Astrocyte of the spinal cord (primary cell): ENCODE data around the gene MBOAT7.

ENCODE experiments used
- DNase-seq: peaks from one replicate; pipeline ENCODE4 v3.0.0; 2011; ENCODE audit warnings: low read depth, low spot score
- H3K4me3 ChIP-seq: 2 replicates; pipeline ENCODE4 v1.5.1; 2011; ENCODE audit warnings: low read depth, mild to moderate bottlenecking, low read length, moderate library complexity
- in situ Hi-C: cut with HindIII; loops from 2 replicates; pipeline ENCODE4 v1.10.0; 2017; ENCODE audit warnings: low sequenced_read_pairs
- TF ChIP-seq, protein P1 (sequence below): IDR thresholded peaks from 2 replicates; pipeline ENCODE4 v1.5.1; 2012; ENCODE audit warnings: low read depth, mild to moderate bottlenecking, low read length, inconsistent platforms

The MBOAT7 gene

DNA sequence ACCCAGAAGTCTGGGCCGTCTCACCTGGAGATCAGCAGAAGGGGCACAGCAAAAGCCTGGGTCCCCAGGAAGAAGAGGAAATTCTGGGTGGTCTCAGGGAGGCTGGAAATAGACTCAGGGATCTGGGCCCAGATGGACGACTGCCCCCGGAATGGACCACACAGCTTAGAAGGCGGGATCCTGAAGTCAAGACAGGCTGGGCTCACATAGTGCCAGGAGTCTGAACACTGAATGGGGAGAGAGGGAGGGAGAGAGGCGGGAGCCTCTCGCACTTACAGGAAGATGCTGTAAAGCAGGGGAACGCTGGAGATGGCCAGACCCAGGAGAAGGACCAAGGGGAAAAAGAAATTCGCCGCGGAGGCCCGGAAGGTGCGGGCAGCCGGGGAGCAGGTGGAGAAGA lies 28.5 kb downstream of the MBOAT7 start:
- no peak for DNase-seq
- peak overlapping the region; percentile 69 for H3K4me3 ChIP-seq
- in situ Hi-C loops = no loop called here
- TF ChIP-seq, protein P1, sequence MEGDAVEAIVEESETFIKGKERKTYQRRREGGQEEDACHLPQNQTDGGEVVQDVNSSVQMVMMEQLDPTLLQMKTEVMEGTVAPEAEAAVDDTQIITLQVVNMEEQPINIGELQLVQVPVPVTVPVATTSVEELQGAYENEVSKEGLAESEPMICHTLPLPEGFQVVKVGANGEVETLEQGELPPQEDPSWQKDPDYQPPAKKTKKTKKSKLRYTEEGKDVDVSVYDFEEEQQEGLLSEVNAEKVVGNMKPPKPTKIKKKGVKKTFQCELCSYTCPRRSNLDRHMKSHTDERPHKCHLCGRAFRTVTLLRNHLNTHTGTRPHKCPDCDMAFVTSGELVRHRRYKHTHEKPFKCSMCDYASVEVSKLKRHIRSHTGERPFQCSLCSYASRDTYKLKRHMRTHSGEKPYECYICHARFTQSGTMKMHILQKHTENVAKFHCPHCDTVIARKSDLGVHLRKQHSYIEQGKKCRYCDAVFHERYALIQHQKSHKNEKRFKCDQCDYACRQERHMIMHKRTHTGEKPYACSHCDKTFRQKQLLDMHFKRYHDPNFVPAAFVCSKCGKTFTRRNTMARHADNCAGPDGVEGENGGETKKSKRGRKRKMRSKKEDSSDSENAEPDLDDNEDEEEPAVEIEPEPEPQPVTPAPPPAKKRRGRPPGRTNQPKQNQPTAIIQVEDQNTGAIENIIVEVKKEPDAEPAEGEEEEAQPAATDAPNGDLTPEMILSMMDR = no peak

DNA sequence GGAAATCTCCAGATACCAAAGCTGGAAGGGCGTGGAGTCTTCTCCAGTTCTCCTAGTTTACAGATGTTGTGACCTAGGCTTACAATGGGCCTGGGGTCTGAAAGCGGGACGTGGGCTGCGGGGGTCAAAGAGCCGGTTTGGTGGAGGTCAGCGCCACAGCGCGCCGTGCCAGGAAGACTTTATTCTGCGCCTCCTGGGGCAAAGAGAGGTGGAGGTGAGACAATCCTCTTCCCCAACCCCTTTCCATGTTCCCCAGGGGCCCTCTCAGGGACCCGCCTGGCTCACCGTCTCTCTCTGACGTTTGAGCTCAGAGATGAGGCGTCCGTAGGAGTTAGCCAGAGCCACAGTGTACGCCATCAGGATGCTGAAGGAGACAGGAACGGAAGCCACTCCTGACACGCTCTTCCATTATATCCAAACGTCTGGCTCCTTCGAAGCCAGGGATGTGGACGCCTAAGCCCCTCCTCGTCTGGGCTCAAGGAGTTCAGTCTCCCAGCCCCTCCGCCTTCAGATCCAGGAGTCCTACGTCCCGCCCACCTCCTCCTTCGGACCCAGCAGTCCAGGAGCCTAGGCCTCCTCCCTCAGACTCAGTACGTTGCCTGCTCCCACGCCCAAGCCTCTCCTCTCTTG lies 29.1 kb downstream of the MBOAT7 start:
- in situ Hi-C loops = no loop called here
- H3K4me3 ChIP-seq = peak overlapping the region; percentile 69
- TF ChIP-seq, protein P1 = no peak
- DNase-seq = no peak

DNA sequence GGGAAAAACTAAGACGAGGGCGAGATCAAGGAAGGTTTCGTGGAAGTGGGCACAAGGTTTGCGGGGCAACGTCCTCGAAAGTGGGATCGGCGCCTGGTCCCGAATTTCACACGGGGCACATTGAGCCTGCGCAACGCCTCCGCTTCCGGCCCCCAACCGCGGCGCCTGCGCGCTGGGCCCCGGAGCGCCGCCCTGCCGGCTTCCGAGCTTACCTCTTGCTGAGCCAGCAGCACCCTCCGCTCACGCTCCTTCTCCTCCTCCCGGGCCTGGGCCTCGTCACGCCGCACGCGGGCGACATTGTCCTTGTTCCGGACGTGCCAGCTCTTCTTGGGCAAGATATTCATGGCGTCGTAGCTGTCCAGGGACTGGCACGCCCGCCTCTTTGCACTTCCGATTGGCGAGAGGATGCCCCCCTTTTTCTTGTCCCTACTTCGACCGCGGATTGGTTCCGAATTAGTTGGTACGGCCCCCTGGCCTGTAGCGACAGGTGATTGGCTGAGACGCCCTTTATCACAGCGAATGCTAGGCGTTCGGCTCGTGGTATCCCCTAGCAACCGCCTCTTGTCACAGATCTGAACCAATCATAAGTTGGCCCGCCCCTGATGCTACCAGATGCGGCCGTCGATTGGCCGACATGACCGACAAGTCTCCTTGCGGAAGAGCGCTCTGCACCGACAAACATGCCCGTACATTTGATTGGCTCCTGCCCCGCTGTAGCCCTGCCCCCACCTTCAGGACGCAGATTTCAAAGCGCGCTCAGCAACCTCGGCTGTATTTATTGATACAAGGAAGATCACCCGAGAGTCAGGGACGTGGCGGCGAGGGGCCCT lies 29.8 kb downstream of the MBOAT7 start, which contains the start of gene LENG1:
TSS of gene LENG1 (minus strand) at position 370 of the 830 bp plus-strand sequence. CDS start at position 344, 26 bp downstream.
- H3K4me3 ChIP-seq = peak within 1 kb of the TSS; percentile 71
- TF ChIP-seq, protein P1 = peak; percentile 38
- peak; percentile 100 for DNase-seq
- in situ Hi-C loops = no loop called here

DNA sequence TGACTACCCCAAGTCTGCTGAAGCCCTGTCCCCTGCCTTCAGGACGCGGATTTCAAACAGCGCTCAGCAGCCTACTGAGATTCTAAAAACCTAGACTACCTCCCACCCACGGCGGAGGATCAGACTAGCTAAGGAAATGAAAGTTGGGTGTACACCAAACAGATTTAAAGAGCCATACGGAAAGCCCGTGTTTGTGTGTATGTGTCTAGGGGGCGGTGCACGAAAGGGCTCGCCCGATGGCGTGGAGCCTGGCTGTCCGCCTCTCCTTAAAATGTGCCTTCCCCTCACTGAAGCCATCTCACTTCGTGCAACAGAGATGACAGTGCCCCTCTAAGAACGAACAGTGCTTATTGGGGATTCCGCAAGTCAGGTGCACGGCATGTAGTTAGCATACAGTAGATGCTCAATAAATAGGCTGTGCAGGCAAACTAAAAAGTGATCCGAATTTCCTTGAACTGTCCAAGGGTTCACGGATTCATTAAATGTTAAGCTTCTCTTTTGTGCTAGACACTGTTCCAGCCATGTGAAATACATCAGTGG lies 30.5 kb downstream of the MBOAT7 start:
- TF ChIP-seq, protein P1 = no peak
- H3K4me3 ChIP-seq = peak overlapping the region; percentile 71
- in situ Hi-C loops = no loop called here
- no peak for DNase-seq

DNA sequence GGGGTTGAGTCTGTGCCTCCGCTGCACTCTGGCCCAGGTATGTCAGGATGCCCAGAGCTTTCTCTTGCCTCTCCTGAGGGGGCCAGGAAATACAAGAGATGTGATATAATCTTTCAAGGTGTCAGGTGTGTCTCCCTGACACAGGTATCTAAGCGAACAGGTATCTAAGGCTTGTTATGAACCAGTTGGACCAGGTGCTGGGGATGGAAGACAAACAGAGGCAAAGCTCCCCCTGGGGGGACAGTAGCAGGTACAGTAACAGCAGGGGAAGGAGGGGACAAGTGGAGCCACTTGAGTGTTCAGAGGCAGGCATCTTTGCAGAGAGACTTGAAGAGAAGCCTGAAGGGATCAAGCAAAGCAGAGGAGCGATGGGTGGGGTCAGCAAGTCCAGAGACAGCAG lies 32.4 kb downstream of the MBOAT7 start:
- no peak for DNase-seq
- in situ Hi-C loops = no loop called here
- TF ChIP-seq, protein P1 = no peak
- H3K4me3 ChIP-seq = no peak overlapping the region

DNA sequence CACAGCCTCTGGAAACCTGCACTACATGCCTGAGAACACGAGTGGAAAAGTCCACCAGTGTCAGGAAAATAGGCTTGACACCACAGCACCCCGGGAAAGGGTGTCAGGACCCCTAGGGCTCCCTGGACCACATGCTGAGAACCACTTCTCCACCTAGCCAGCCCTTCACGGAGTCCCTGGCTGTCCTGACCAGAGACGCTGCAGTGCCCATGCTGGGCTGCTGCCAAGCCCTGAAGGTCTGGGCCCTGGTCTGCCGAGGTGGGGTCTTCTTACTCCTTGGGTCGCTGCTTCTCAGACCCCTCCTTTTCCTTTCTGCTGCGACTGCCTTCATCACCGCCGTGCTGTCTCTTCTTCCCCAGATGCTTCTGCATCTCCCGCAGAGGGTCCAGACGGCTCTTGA lies 32.9 kb downstream of the MBOAT7 start:
- in situ Hi-C loops = no loop called here
- no peak for DNase-seq
- TF ChIP-seq, protein P1 = no peak
- no peak overlapping the region for H3K4me3 ChIP-seq
